ENCODE measurements around the gene AAK1. TPM values are rescaled to one million over a fixed set of nuclear protein-coding genes. Genes with fewer than 3 reads are reported as not detected.
"Not testable (repeated sequence)": the region's sequence is repeated elsewhere in the genome, so short reads cannot be mapped to it uniquely, and the experiment has no call there.

AAK1 gene
- total RNA-seq, 2 experiments from 2014 or later: 115 to 121 TPM

DNA sequence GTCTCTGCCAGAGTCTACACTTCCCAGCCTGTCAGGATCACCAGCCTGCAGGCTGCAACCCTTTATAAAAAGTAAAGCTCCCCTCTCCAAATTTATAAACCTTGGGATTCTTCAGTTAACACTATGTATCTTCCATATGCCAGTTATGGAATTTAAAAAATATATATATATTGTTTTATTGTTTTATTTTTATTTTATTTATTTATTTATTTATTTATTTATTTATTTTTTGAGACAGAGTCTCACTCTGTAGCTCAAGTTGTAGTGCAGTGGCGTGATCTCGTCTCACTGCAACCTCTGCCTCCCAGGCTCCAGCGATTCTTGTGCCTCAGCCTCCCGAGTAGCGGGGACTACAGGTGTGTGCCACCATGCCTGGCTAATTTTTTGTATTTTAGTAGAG is 3.7 kb upstream of the AAK1 start:
- POLR2A ChIA-PET: interaction anchor here (0.6 to 4.8 kb wide), 7 partner anchors 10 to 461 kb away, joined by 3 to 55 read pairs (median 5); partner anchors contain the start of gene PCBP1
- Mint-ChIP-seq H3K27ac (peak overlapping the region; percentile 99), H3K4me1 (peaks cover 59% of the 10 kb centered on the region), H3K4me3 (peak overlapping the region; percentile 4)
- CTCF ChIA-PET: interaction anchor here (0.8 to 4.0 kb wide), 6 partner anchors 13 to 210 kb away, joined by 3 to 21 read pairs (median 4); partner anchors contain the start of gene NFU1
- H3K9me3 Mint-ChIP-seq; H3K36me3 Mint-ChIP-seq (ENCODE audit: low read depth); H3K27me3 Mint-ChIP-seq; DNase-seq: not testable (repeated sequence)

DNA sequence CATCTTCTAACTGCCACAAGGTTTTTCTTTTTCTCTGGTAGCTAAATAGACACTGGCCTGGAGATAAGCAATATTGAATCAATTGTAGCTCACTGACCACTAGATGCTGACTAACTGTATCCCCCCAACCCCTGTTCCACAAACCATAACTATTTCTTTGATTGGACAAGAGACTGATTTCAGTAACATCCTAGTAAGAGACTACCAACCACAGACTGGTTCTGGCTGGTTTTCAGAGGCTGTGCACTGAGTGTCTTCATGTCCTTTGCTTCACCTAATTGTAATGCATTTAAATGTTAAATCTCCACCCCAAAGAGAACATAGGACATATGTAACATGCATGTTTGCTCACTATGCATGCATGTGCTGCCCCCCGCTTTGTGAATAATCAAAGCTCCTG is 3.2 kb upstream of the AAK1 start:
- H3K27me3 Mint-ChIP-seq: no peaks in the 10 kb centered on the region
- no peaks in the 10 kb centered on the region for H3K9me3 Mint-ChIP-seq
- H3K36me3 Mint-ChIP-seq (ENCODE audit: low read depth): peaks cover 11% of the 10 kb centered on the region
- POLR2A ChIA-PET: interaction anchor here (0.6 to 4.9 kb wide), 11 partner anchors 10 to 461 kb away, joined by 3 to 55 read pairs (median 5); partner anchors contain the start of gene PCBP1
- H3K4me3 Mint-ChIP-seq: peak overlapping the region; percentile 4
- peak overlapping the region; percentile 99 for H3K27ac Mint-ChIP-seq
- no peak for DNase-seq
- H3K4me1 Mint-ChIP-seq: peaks cover 55% of the 10 kb centered on the region
- CTCF ChIA-PET: interaction anchor here (0.8 to 4.0 kb wide), 6 partner anchors 13 to 210 kb away, joined by 3 to 21 read pairs (median 4); partner anchors contain the start of gene NFU1

DNA sequence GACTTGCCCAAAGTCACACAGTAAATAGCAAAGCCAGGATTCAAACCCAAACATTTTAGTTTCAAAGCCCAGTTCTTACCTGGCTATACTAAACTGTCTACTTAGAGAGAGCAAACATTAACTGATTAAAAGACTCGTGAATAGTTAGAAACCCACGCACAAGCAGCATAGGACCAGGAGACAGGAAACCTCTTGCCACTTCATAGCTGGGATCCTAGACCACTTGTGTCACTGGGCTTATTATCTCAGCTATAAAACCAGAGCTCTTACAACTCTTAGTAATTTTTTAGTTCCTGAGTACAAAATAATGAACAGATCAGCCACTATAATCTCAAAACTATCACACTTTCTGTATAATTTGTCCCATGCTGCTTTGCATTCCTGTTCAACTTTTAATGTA is 2.4 kb upstream of the AAK1 start:
- Mint-ChIP-seq H3K36me3 (ENCODE audit: low read depth) (peaks cover 19% of the 10 kb centered on the region), H3K9me3 (no peaks in the 10 kb centered on the region), H3K4me3 (peak overlapping the region; percentile 88), H3K27me3 (no peaks in the 10 kb centered on the region), H3K4me1 (peaks cover 52% of the 10 kb centered on the region), H3K27ac (peak overlapping the region; percentile 99)
- no peak for DNase-seq
- CTCF ChIA-PET: interaction anchor here (1.1 to 4.0 kb wide), 11 partner anchors 12 to 209 kb away, joined by 3 to 21 read pairs (median 3); partner anchors contain the start of gene NFU1
- POLR2A ChIA-PET: interaction anchor here (0.7 to 4.9 kb wide), 22 partner anchors 15 to 440 kb away, joined by 3 to 55 read pairs (median 6); partner anchors contain the start of genes ANXA4 and PCBP1

DNA sequence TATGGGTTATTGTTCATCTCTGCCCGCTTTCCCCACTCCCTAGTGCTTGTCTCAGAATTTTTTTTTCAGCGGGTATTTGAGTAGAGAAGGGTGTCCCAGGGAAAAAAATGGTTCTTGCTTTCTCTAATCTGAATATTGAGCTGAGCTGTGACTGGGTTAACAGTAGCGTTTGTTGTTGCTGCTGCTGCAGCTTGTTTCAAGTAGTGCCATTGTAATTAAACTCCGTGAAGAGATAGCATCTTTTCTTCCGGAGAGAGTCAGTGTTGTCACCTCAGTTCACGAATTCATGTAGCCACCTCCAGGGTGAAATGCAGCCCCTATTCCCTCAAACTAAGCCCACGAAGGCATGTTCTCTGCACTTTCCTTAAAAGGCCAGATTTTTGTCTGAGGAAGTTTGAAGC is 1.5 kb upstream of the AAK1 start:
- Mint-ChIP-seq H3K9me3 (no peaks in the 10 kb centered on the region), H3K36me3 (ENCODE audit: low read depth) (peaks cover 28% of the 10 kb centered on the region), H3K27me3 (no peaks in the 10 kb centered on the region), H3K4me1 (peaks cover 52% of the 10 kb centered on the region), H3K27ac (peak overlapping the region; percentile 99), H3K4me3 (peak overlapping the region; percentile 88)
- peak; percentile 50 for DNase-seq
- ChIA-PET CTCF (interaction anchor here (0.6 to 4.0 kb wide), 12 partner anchors 29 to 208 kb away, joined by 3 to 21 read pairs (median 4); partner anchors contain the start of gene NFU1), POLR2A (interaction anchor here (0.6 to 4.9 kb wide), 37 partner anchors 8 to 649 kb away, joined by 3 to 55 read pairs (median 7); partner anchors contain the start of genes ANXA4, C2orf42, NFU1 and PCBP1)

DNA sequence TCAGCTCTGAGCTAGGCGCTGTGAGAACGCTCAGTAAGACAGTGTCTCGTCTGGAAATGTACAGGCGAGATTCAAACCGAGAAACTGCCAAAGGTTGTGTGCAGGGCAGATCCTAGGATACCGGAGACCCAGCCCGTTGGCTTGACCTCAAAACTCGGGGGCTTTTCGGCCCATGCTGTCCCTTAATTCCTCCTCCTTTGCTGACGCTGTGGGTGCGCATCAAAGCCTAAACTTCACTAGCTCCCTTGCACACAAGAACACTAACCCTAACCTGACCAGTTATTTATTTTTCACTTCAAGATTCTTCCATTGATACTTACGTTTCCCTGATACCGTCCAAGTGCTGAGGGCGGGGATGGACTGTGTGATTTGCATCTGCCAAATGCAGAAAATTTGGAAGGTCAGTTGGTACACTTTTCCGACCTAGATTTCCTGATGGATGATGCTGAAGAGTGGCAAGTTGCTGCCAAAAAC is 1.0 kb upstream of the AAK1 start:
- peaks cover 33% of the 10 kb centered on the region for H3K36me3 Mint-ChIP-seq (ENCODE audit: low read depth)
- no peaks in the 10 kb centered on the region for H3K9me3 Mint-ChIP-seq
- peaks cover 55% of the 10 kb centered on the region for H3K4me1 Mint-ChIP-seq
- H3K27ac Mint-ChIP-seq: peak overlapping the region; percentile 99
- peak overlapping the region; percentile 88 for H3K4me3 Mint-ChIP-seq
- CTCF ChIA-PET: interaction anchor here (1.0 to 4.0 kb wide), 9 partner anchors 29 to 79 kb away, joined by 3 to 21 read pairs (median 5); no protein-coding TSS in a partner anchor
- DNase-seq: no peak
- H3K27me3 Mint-ChIP-seq: no peaks in the 10 kb centered on the region
- POLR2A ChIA-PET: interaction anchor here (0.6 to 4.9 kb wide), 41 partner anchors 9 to 649 kb away, joined by 3 to 55 read pairs (median 6); partner anchors contain the start of genes ANXA4, C2orf42, NFU1 and PCYOX1

DNA sequence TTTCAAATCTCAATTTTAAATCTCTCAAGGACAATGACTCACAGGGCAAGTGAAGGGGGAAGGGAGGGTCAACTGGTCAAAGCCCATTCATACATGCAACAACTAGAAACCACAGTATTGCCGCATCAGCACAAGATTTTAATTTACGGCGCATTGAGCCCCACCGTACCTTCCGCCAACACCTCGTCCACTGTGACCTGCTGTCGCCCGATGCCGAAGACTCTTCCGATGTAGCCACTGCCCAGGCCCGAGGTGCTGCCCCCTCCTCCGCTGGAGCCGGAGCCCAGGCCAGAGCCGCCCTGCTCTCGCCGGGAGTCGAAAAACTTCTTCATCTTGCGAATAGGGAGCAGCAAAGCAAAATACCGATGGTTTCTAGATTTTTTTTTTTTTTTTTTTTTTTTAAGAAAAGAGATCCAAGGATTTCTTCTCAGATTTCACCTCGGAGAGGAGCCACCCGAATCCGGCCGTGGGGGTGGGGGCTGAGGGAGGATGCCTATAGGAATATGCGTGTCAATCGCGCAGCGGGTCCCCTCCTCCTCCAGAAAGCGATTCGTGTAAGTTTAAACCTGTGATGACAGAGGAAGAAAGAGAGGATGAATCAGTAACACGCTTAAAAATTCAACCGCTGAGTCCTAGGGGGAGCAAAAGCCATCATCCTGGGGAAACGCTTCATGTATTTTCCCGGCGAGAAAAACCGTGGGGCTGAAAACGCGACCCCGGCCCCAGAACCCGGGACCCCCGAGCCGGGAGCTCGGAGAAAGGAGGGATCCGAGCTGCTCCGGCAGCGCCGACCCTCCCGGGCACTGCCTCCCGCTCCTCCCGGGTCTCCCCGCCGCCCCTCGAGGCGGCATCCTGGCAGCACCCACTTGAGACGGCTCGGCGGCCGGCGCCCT is 584 bp downstream of the AAK1 start:
- peak; percentile 56 for DNase-seq
- POLR2A ChIA-PET: interaction anchor here (0.8 to 4.9 kb wide), 31 partner anchors 9 to 651 kb away, joined by 3 to 55 read pairs (median 6); partner anchors contain the start of genes ANXA4, NFU1, PCYOX1 and SNRNP27
- H3K4me1 Mint-ChIP-seq: peaks cover 66% of the 10 kb centered on the region
- CTCF ChIA-PET: interaction anchor here (0.8 to 4.0 kb wide), 8 partner anchors 14 to 77 kb away, joined by 3 to 21 read pairs (median 7); no protein-coding TSS in a partner anchor
- H3K4me3 Mint-ChIP-seq: peak overlapping the region; percentile 88
- H3K27ac Mint-ChIP-seq: peak overlapping the region; percentile 90
- H3K36me3 Mint-ChIP-seq (ENCODE audit: low read depth): peaks cover 45% of the 10 kb centered on the region
- no peaks in the 10 kb centered on the region for H3K27me3 Mint-ChIP-seq
- H3K9me3 Mint-ChIP-seq: no peaks in the 10 kb centered on the region

DNA sequence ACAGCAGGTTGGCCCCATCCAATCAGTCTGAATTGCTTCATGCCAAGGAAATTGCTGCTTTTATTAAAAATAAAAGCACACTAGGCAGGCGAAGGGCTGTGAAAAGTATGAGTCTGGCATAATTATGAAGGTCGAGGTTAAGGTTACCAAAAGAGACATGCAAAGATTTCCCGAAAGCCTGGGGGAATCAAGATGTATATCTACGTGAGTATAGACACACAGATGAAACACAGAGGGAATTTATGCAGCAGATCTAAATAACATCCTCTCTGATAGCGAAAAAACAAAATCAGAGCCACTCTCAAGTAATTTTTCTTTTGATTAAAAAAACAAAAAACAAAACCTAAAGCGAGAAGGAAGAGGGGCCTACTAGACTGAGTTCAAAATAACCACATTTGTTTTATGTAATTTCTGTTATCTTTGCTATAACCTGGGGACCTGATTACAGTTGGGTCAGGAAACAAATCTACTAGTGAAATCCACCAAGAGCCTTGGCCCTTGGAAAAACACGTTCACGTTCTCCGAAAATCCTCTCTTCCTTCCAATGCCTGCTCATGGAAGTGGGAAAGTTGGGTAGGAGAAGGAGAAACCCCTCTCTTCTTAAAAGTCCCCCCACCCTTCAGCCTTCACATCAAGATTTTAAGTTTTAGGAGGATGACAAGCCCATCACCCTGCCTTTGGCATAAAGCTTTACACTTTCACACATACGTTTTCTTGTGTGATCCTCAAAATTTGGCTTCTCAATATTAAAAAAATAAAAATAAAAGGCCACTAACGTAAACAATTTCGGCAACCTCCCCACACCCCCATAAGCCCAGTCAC is 1.4 kb downstream of the AAK1 start:
- DNase-seq: no peak
- POLR2A ChIA-PET: interaction anchor here (0.7 to 4.9 kb wide), 13 partner anchors 8 to 427 kb away, joined by 3 to 47 read pairs (median 4); no protein-coding TSS in a partner anchor
- Mint-ChIP-seq H3K9me3 (no peaks in the 10 kb centered on the region), H3K4me1 (peaks cover 70% of the 10 kb centered on the region), H3K36me3 (ENCODE audit: low read depth) (peaks cover 53% of the 10 kb centered on the region), H3K27ac (peak overlapping the region; percentile 90), H3K27me3 (no peaks in the 10 kb centered on the region), H3K4me3 (peak overlapping the region; percentile 88)
- CTCF ChIA-PET: interaction anchor here (0.8 to 2.9 kb wide), 4 partner anchors 14 to 205 kb away, joined by 3 to 9 read pairs (median 5); partner anchors contain the start of gene NFU1

DNA sequence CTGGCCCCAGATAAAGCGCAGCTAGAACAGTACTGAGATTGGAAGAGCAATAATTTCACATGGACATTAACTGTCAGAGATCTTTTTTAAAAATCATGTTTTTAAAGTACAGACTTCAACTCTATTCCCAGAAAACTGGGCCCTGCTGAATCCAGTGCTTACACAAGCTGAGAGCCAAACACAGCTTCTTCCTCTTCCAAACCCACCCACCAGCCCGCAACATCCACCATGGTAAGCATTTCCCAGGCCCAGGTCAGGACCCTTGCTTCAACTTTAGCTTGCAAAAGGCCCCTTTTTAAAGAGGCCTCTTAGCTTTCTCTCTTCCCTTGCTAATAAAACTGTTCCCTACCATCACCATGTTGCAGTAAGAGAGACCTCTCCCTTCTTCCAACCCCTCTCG is 2.1 kb downstream of the AAK1 start:
- no peak for DNase-seq
- no peaks in the 10 kb centered on the region for H3K9me3 Mint-ChIP-seq
- peaks cover 65% of the 10 kb centered on the region for H3K4me1 Mint-ChIP-seq
- H3K27ac Mint-ChIP-seq: peak overlapping the region; percentile 90
- H3K36me3 Mint-ChIP-seq (ENCODE audit: low read depth): peaks cover 55% of the 10 kb centered on the region
- CTCF ChIA-PET: interaction anchor here (0.6 to 2.9 kb wide), 9 partner anchors 9 to 311 kb away, joined by 3 to 9 read pairs (median 4); partner anchors contain the start of gene NFU1
- H3K27me3 Mint-ChIP-seq: no peaks in the 10 kb centered on the region
- H3K4me3 Mint-ChIP-seq: peak overlapping the region; percentile 88
- POLR2A ChIA-PET: interaction anchor here (0.7 to 4.9 kb wide), 11 partner anchors 9 to 76 kb away, joined by 3 to 47 read pairs (median 4); no protein-coding TSS in a partner anchor

DNA sequence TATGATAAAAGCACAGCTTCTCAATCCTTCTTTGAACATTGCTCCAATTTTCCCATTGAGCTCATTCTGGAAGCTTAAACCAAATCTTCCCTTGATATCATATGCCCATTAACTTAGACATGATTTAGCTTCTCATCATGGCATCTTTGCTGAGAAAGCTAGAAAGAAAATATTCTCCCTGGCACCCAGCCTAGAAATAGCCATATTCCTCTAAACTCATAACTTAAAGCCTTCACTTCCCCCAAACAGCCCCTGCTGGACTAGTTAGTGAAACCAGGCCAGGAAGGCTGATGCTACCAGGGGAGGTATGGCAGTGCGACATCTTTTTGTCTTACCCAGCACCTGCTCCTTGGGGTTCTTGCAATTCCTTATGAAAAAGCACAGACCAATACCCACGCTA is 4.3 kb downstream of the AAK1 start:
- CTCF ChIA-PET: interaction anchor here (0.6 to 1.4 kb wide), 7 partner anchors 10 to 494 kb away, joined by 3 to 8 read pairs (median 4); no protein-coding TSS in a partner anchor
- Mint-ChIP-seq H3K9me3 (no peaks in the 10 kb centered on the region), H3K4me1 (peaks cover 57% of the 10 kb centered on the region), H3K27me3 (no peaks in the 10 kb centered on the region), H3K36me3 (ENCODE audit: low read depth) (peaks cover 66% of the 10 kb centered on the region), H3K27ac (no peak overlapping the region), H3K4me3 (peak overlapping the region; percentile 88)
- POLR2A ChIA-PET: interaction anchor here (0.6 to 4.9 kb wide), 3 partner anchors 11 to 208 kb away, joined by 3 to 47 read pairs (median 3); no protein-coding TSS in a partner anchor
- DNase-seq: no peak

DNA sequence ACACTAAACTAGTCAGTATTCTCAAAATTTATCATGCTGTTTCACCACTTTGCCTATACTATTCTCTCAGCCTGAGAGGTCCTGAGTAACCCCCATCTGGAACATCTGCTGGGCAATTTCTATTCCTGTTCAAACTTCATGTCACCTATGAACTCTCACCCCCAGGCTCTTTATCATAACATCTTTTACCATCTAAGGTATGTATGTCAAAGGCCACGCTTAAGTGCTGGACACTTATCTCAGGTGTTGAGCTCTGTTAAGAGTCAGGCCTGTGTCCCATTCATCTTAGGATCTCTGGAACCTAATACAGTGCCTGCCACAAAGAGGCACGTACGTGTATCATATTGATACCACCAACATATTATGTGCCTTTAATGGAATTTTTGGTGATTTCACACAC is 4.9 kb downstream of the AAK1 start:
- POLR2A ChIA-PET: interaction anchor here (0.6 to 4.9 kb wide), 2 partner anchors 11 to 207 kb away, joined by 3 to 47 read pairs; no protein-coding TSS in a partner anchor
- Mint-ChIP-seq H3K27me3 (no peaks in the 10 kb centered on the region), H3K27ac (no peak overlapping the region), H3K9me3 (no peaks in the 10 kb centered on the region), H3K4me3 (no peak overlapping the region), H3K36me3 (ENCODE audit: low read depth) (peaks cover 68% of the 10 kb centered on the region), H3K4me1 (peaks cover 59% of the 10 kb centered on the region)
- DNase-seq: no peak
- CTCF ChIA-PET: interaction anchor here (0.9 to 1.4 kb wide), 6 partner anchors 10 to 76 kb away, joined by 3 to 8 read pairs (median 4); no protein-coding TSS in a partner anchor

DNA sequence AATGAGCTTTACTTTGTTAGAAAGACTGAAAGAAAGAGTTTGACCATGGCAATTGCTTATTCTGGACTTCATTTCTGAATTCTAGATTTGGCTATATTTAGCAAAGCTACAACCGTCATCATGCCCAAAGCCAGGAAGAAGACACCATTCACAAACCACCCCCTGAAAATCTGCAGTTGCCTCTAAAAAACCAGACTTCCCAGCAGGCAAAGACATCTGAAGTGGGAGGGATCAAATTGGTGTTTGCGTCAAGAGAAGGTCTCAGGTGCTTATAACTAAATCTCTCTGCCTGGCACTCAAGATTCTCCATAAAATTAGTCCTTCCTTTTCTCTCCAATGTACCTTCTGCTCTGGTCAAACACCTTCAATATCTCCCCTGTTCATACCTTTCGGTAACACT is 5.6 kb downstream of the AAK1 start:
- H3K4me3 Mint-ChIP-seq: no peak overlapping the region
- DNase-seq: no peak
- ChIA-PET POLR2A (interaction anchor here (1.4 to 4.9 kb wide), 2 partner anchors 10 to 18 kb away, joined by 3 to 47 read pairs; no protein-coding TSS in a partner anchor), CTCF (interaction anchor here (1.0 to 1.6 kb wide), 3 partner anchors 10 to 77 kb away, joined by 4 to 10 read pairs (median 4); no protein-coding TSS in a partner anchor)
- peaks cover 59% of the 10 kb centered on the region for H3K4me1 Mint-ChIP-seq
- H3K27ac Mint-ChIP-seq: no peak overlapping the region
- no peaks in the 10 kb centered on the region for H3K27me3 Mint-ChIP-seq
- peaks cover 69% of the 10 kb centered on the region for H3K36me3 Mint-ChIP-seq (ENCODE audit: low read depth)
- no peaks in the 10 kb centered on the region for H3K9me3 Mint-ChIP-seq

Data from activated CD4-positive, alpha-beta memory T cell treated with anti-CD3 and anti-CD28 coated beads, Interleukin-2, amount 10 ng/mL, durations not matched to agents 7 days and 5 days (primary cell).